Measurements from ENCODE around the gene PPP1R37.
"Not testable (repeated sequence)": the region's sequence is repeated elsewhere in the genome, so short reads cannot be mapped to it uniquely, and the experiment has no call there.

Gene PPP1R37

DNA sequence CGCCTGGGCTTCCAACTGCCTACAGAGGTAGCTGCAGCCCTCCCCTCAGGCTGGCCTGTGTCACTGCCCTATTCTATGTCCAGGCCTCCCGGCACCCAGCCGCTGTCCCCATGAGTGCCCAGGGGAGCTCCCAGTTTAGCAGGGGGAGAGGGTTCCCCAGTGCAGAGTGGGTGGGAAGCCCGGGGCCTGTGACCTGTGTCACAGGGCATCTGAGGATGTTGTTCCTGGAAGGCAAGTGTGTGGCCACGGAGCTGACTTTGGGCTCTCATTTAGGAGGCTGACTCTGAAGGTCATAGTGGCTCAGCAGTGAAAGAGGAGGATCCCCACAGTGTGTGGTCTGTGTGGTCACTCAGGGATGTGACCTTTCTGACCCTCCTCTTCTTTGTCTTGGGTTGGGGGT is 25.1 kb downstream of the PPP1R37 start:
- no peak for DNase-seq

DNA sequence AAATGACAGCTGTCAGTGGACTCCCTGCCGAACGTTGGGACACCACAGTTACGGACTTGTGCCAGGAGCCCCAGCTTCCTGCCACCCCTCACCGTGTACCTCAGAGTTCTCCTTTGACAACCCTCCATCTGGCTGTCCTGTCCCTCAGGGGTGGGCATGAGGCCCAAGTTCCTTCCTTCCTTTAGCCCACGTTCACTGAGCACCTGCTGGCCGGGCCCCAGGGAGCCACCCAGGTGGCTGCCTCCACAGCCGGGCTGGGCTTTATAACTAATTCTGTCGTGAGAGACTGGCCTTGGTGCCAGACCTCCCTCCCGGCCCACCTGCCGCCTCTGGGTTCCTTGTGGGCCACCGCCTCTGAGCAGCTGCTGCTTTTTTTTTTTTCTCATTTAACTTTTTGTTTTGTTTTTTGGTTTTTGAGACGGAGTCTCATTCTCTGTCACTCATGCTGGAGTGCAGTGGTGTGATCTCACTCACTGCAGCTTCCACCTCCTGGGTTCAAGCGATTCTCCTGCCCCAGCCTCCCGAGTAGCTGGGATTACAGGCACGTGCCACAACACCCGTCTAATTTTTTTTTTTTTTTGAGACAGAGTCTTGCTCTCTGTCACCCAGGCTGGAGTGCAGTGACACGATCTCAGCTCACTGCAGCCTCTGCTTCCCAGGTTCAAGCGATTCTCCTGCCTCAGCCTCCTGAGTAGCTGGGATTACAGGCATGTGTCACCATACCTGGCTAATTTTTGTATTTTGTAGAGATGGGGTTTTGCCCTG is 25.8 kb downstream of the PPP1R37 start:
- DNase-seq = not testable (repeated sequence)

DNA sequence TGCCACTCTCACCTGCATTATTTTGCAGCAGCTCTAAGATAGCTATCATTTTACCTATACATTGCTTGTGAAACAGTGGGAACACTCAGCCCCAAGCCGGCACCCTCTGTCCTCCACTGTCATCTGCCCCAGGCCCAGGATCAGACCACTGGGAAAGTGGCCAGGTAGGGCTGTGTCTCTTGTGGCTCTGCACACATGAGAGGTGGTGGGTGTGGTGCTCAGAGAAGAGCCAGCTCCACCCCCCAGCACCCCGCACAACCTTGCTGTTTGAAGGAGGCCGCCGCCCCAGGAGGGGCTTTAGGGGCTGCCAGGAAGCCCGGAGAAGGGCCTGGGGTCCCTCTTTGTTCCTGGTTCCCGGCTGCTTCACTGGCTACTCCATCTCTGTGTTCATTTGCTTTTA is 26.6 kb downstream of the PPP1R37 start:
- DNase-seq = no peak

DNA sequence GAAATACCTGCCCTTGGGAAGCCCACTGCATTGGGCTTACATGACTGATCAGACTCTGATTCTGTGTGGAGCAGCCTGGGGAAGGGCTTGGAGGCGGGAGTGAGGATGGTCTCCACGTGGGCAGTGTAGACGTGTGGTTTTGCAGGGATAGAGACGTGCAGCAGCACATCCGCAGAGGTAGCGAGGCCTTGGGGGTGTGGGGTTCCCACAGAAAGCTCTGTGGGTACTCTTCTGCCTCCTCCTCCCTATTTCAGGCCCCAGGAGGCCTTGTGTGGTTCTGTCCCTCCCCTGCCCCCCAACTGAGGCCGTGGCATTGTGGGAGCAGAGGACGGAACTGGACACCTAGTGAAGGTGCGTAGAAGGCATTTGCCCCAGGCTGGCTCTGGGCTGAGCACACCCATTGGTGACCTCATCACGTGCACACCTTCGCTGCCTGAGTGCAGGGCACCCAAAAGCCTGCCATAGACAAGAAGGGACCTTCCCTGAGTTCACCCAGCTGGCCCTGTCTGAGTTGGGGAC is 28.9 kb downstream of the PPP1R37 start:
- DNase-seq = no peak

DNA sequence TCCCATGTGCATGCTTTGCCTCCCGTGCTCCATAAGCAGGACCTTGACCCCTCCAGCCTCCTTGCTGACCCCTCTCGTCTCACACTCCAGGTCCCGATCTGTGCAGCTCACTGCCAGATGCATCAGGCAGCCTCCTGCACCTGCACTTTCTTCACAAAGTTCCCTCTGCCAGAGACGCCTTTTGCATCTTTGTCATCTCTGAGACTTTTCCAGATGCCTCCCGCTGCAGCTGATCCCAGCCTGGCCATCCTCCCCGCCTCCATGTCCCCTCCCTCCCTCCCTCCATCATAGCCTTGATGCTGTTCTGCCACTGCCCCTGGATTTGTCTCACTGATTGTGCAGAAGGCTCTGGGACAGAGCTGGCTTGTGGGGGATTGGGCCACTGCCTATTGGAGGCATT is 29.9 kb downstream of the PPP1R37 start:
- no peak for DNase-seq

DNA sequence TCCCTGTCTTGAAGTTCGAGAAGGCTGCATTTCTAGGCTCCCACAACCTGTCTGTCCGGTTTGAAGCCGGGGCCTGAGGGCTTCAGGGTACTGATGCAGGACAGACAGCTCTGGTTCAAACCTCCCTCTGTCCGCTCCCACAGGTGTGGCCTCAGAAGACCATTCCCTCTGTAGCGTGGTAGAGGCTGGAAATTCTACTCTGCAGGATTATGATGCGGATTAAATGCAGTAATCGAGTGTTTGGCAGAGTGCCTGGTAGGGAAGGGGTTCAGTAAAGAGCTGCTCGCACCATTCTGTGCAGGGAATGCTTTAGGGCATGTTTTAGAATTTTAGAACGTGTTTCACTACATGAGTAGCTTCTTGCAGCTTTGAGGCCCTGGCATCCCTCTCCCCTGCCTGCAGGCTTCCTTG is 30.5 kb downstream of the PPP1R37 start:
- DNase-seq = no peak

DNA sequence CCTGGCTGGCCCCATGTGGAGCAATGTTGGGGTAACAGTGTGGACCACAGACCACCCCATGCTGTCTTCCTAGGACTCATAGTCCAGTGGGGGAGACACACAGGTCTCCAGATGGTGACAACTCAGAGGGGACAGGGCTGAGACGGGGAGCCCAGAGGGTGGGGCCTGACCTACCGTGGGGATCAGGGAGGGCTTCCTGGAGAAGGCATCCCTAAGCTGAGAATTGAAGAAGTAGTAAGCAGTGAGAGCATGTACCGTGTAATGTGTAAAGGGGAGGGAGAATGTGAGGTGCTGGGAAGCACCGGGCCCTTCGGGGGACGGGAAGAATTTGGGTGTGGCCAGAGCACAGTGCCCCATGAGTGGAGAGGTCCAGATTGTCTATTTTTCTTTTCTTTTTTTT is 31.0 kb downstream of the PPP1R37 start:
- DNase-seq = no peak

DNA sequence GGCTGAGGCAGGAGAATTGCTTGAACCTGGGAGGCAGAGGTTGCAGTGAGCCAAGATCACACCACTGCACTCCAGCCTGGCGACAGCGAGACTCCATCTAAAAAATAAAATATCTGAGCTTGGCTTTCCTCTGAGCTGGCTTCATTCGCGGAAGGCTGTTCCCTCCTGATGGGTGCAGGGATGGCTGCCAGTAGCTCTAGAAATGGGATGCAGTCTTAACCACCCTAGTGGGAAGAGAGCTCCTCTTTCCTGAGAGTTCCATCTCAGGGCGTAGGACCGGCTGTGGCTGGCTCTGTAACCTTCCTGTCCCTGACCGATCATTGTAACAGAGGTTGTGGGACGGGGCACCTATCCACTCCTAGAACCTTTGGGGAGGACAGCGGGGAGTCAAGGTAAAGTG is 32.4 kb downstream of the PPP1R37 start:
- DNase-seq = no peak

DNA sequence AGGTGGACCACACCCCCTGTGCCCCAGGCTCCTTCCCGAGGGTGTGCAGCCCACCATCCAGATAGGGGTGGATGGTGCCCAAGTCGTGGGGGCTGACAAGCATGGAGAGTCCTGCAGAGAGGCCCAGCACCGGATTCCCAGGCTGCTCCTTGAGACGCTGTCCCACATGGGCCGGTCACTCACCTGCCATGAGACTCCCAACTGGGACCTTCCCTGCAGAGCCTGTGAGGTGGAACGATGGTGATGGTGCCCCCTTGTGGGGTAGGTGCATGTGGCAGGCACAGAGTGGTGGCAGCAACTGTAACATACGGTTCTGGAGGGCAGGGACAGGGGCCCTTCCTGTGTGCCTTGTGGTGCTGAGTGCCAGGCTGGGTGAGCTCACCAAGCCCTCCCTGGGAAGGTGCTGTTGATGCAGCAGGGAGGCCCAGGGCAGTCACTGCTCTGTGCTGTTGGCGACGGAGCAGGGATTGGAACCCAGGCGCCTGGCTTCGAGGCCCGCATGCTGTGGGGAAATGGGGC is 33.1 kb downstream of the PPP1R37 start:
- no peak for DNase-seq

DNA sequence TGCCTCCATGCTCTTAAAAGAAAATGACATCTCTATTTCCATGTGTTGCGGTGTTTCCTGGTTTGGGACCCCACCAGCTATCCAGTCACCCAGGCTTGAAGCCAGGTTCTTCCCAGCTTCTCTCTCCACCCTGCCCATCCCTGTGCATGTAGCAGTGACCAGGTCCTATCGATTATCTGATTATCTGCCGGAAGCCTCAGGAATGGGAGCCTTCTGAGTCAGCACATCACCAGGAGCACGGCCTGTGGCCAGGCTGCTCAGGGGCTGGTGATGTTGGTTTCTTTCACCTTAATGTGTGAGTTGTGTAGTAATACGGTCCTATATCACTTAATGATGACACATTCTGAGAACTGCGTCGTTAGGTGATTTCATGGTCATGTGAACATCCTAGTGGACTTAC is 33.7 kb downstream of the PPP1R37 start:
- no peak for DNase-seq

DNA sequence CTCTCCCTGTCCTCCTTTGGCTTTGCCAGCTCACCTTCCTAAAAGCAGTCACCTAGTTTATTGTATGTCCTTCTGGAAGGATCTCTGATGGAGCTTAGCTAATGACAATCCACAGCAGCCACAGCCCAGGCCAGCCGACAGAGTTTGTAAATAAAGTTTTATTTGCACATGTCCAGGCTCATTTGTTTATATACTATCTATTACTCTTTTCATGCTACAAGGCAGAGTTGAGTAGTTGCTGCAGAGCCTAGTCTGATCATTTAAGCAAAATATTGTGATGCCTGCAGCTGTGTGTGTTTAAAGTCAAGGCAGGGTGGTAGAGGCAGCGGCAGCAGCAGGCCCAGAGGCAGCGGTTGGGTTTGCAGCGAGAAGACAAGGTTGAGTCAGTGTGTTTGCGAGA is 35.2 kb downstream of the PPP1R37 start:
- no peak for DNase-seq

DNA sequence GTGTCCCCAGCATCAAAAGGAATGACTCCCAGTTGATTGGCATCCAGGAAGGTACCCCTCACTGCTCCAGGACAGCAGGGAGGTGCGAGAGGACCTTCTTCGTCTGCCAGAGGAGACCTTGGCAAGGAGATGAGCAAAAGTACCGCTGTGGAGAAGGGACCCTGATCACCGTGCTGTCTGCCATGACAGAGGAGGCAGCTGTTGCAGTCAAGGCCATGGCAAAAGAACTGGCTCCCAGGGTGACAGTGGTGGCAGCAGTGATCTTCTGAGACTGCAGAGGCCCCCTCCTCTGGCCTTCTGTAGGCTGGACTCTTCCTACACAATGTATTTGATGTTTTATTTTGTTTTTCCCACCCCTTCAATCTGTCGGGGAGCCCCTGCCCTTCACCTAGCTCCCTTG is 35.8 kb downstream of the PPP1R37 start:
- DNase-seq = no peak

DNA sequence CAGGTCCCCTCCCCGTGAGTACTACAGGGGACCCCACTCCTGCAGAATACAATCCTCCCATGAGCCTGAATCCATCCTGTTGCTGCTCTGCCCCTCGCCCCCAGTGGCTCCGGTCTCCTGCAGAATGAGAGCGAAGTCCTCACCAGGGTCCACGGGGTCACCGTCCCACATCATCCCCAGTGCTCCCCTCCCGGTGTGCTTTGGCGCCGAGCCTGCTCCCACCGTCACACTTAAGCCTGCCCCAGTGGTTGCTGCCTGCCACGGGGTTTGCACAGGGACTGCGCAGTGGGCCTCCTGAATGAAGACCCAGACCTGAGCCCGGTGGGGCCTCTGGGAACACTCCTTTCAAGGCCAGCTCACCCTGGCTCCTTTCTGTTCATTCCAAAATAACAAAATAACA is 37.3 kb downstream of the PPP1R37 start:
- DNase-seq = no peak

DNA sequence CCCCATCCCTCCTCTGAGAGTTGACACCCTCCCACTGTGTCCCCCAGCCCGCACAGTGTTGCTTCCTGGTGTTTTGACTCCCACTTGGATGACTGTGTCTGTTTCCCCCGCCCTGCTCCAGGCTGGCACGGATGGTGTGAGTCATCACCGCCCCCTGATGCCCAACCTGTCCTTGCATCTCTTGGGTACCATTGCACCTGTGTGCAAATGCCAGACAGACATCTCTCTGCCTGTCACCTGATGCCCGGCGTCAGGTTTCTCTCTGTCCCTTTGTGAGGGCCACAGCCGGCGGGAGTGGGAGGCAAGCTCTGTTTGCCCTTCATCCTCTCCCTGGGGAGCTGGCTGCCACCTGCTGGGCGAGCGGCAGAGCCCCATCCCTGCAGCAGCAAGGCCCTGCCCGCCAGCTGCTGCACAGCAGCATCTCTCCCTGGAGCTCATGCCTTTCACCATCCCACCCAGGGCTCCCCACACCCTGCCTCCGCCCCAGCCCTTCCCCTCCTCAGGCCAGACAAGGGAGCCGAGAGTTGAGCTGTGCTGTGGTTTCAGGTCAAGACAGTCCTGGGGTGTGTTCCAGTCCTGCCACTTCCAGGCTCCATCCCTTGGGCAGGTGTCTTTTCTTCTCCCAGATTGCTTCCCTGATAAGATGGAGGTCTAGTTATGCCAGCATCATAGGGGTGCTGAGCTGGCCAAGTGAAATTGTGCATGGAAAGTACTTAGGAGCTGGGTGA is 38.1 kb downstream of the PPP1R37 start:
- no peak for DNase-seq

DNA sequence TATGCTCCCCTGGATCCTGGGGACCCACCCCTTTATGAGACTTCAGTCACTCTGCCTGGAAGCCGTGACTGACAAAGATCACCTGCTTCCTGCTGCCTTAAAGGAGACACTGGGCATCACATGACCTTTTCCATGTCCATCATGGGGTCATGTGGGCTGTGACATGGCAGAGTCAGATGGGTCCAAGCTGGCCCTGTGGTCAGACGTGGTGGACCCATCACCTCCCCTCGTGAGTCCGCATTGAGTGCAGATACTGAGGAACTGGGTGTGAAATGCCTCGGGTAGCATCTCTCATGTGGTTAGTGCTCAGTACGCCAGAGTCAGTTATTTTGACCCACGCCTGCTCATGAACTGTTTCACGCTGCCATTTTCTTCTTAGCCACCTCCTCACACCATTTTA is 40.7 kb downstream of the PPP1R37 start:
- DNase-seq = no peak

DNA sequence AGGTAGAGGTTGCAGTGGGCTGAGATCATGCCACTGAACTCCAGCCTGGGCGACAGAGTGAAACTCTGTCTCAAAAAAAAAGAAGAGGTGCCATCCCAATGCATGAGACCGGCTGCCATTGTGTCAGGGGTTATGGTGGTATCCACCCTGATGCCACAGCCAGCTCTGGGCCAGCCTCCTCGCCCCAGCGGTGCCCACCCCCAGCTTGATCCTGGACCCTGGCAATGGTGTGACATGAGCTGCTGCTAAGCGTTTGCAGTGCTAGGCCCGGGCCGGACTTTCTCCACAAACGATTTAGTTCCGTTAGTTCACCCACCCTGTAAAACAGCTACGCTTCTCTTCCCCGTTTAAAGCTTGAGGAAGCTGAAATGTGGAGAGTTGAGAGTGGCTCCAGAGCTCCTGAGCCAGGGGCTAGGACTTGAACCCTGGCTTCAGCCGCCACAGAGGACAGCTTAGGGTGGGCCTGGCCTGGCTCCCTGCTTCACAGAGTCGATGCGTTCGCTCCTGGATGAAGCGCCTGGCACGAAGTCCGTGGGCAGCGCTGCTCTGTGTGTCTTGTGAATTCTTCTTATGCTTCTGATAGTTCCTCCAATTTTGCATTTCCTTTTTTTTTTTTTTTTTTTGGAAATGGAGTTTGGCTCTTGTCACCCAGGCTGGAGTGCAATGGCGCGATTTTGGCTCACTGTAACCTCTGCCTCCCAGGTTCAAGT is 42.4 kb downstream of the PPP1R37 start:
- no peak for DNase-seq

DNA sequence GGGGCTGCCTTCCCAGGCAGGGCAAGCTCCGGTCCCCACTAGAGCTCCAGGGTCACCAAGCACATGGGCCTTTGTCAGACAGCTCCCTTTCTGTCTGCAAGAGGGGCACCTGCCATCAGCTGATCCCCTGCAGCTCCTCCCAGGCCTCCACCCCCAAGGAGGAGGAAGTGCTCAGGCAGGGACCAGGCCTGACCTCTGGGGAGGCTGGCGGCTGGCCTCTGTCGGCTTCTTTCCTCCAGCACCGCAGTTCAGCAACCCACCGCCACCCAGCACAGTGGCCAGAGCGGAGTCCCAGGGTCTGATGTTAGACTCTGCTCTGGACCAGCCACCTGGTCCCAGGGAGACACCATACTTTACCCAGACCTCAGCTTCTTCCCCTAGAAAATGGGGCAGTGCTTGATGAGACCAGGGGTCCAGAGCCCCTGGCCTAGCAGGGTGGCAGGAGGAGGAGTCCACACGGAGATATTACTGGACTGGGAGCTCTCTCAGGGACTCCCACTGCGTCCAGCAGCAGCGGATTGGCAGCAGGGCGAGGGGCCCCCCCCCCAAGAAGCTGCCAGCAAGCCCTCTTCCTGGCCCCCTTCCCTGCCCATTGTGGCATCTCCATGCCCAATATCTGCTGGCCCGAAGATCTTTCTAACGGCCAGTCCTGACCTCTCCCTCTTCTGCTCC is 43.7 kb downstream of the PPP1R37 start:
- no peak for DNase-seq

DNA sequence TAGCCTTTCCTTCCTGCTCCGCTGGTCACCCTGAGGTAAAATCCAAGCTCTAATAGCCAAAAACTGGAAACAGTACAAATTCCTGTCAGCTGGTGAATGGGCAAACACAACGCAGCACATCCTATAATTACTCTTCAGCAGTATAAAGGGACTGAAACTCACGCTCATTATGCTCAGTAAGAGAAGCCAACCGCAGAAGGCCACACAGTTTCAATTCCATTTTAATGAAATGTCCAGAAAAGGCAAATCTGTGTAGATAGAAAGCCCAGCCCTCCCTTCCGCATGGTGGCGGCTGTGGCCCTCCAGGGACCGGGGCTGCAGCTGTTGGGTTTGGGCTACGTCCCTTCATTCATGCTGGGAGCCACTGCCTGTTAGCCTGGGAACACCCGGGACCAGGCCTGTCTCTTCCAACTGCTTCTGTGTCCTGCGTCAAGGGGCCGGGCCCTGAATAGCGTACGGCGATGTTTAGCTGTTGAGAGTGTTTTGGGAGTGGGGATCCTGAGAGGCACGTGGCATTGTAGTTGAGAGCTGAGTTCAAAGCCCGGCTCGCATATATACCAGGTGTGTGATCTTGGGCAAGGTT is 44.3 kb downstream of the PPP1R37 start:
- DNase-seq = no peak

DNA sequence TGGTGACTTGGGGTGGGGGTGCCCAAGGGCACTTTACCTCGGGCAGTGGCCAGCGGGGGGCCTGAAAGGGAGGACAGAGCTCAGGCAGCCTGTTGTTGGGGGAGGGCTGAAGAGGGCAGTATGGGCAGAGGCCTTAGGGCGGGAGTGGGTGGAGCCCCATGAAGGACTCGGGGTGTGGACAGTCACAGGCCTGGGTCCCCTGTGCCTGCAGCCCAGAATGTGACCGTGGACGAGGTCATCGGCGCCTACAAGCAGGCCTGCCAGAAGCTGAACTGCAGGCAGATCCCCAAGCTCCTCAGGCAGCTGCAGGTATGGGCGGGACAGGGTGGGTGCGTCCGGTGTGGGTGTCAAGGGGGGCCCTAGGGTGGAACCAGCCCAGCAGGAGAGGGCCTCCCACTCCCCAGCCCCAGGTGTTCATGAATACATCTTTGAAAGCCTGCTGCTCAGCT is 45.3 kb downstream of the PPP1R37 start:
- no peak for DNase-seq

DNA sequence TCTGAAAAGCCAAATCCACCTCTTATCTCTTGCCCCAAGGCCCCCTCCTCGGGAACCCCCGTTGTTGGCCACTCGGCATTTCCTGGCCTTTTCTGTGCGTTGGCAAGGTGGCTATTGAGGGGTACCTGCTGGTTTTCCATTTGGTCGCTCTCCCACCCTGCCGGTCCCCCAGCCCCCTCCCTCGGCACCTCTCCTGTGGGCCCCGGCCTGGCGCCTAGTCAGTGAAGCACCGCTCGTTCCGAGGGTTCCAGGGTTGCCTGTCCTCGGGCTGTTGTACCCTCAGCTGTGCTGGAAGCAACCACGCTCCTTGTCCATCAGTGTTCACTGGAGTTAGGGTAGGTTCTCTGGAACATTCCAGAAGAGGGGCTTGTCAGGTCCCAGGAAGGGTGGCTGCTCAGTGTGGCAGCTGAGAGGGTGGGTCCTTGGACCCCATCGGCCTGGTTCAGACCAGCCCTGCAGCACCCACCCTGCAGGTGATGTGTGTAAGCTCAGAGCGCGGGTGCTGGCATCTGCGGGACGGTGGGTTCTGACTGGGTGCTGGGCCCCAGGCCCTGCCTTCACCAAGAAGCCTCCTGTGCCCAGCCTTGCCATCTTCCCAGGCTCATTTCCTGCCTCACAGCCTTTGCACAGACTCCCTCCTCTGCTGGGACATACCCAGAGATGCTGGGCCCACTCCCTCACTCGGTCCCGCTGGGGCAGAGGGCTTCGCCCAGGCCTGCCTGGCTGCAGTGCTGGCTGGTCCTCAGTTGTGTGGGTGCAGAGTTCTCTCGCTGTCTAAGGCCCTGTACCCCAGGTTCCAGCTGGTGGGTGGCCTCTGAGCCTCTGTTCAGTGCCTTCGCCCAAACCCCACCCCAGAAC is 46.5 kb downstream of the PPP1R37 start:
- DNase-seq = no peak

DNA sequence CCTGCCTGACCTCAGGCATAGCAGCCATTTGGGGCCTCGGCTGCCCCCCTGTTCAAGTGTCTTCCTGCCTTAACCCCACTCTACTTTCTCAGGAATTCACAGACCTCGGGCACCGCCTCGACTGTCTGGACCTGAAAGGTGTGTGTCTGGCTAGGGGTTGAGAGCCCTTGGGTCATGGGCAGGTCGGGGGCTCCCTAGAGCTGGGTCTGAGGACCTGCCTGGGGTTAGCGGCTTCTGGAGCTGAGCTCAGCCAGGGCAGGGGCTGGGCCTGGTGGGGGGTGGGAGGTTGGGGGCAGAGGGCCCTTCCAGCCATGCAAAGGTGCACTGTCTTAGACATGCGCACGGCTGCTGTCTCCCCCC is 47.1 kb downstream of the PPP1R37 start:
- DNase-seq = no peak

DNA sequence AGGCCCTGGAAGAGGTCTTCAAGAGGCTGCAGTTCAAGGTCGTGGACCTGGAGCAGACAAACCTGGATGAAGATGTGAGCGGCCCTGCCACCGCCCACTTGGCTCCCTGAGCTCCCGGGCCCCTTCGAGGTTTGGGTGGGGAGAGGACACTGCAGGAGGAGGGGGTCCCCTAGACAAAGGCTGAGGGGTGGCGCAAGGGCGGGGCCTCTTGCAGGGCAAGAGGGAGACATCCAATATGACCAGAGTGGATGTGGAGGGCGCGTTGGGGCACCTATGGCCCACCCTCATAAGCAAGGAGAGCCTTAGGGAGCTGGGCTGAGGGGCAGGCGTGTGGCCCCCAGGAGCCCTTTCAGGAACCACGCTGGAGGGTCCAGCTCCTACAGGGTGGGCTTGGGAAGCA is 47.6 kb downstream of the PPP1R37 start:
- no peak for DNase-seq
